Liver (tissue), 9 donors: ENCODE data around the gene PTPRB. TPM values are rescaled to one million over a fixed set of nuclear protein-coding genes. Genes with fewer than 3 reads are reported as not detected.

Experiments used
- DNase-seq: peaks from one replicate; pipeline ENCODE4 v3.0.0-alpha.2; 2017; ENCODE audit warnings: low spot score
- H3K27ac ChIP-seq, 2 donors: one replicate each; pipeline ENCODE4 v1.7.0; 2013; ENCODE audit warnings: inconsistent platforms in 2 of 2, low read length in 2 of 2, control low read depth in 1 of 2, low read depth in 1 of 2, mild to moderate bottlenecking in 1 of 2
- H3K27me3 ChIP-seq, 4 donors: one replicate each; pipeline versions ENCODE4 v1.6.1 to v1.7.0; 2013; ENCODE audit warnings: low read length in 3 of 4, inconsistent platforms in 1 of 4, mild to moderate bottlenecking in 1 of 4, moderate library complexity in 1 of 4; ENCODE audit not compliant: control insufficient read depth in 4 of 4, insufficient read depth in 4 of 4
- H3K36me3 ChIP-seq, 4 donors: one replicate each; pipeline versions ENCODE4 v1.6.1 to v1.7.0; 2013; ENCODE audit warnings: low read length in 3 of 4, mild to moderate bottlenecking in 3 of 4, low read depth in 1 of 4, moderate library complexity in 1 of 4; ENCODE audit not compliant: control insufficient read depth in 4 of 4, insufficient read depth in 3 of 4
- H3K4me1 ChIP-seq, 4 donors: one replicate each; pipeline versions ENCODE4 v1.6.1 to v1.7.0; 2013; ENCODE audit warnings: low read length in 3 of 4, mild to moderate bottlenecking in 3 of 4, moderate library complexity in 1 of 4; ENCODE audit not compliant: control insufficient read depth in 4 of 4, insufficient read depth in 4 of 4
- H3K4me3 ChIP-seq, 3 donors: one replicate each; pipeline versions ENCODE4 v1.6.1 to v1.7.0; 2013; ENCODE audit warnings: low read length in 3 of 3, control low read depth in 1 of 3, low read depth in 1 of 3, mild to moderate bottlenecking in 1 of 3
- H3K9ac ChIP-seq, 2 donors: one replicate each; pipeline ENCODE4 v1.7.0; 2013; ENCODE audit warnings: low read length in 2 of 2, mild to moderate bottlenecking in 2 of 2, moderate library complexity in 2 of 2, control low read depth in 1 of 2, low read depth in 1 of 2
- H3K9me3 ChIP-seq, 4 donors: one replicate each; pipeline versions ENCODE4 v1.6.1 to v1.7.0; 2013; ENCODE audit warnings: low read length in 3 of 4; ENCODE audit not compliant: control insufficient read depth in 4 of 4
- EGR1 ChIP-seq, 2 donors: IDR thresholded peaks; 2 replicates each; pipeline ENCODE4 v1.6.1; 2016 to 2018; ENCODE audit warnings: antibody characterized with exemption in 2 of 2, low read depth in 2 of 2
- FOXA1 ChIP-seq: IDR thresholded peaks from 2 replicates; pipeline ENCODE4 v1.6.1; 2016; ENCODE audit warnings: antibody characterized with exemption
- GABPA ChIP-seq, 2 donors: IDR thresholded peaks in 1 of 2; conservative IDR thresholded peaks in 1 of 2; 2 replicates each; pipeline ENCODE4 v1.6.1; 2016; ENCODE audit warnings: antibody characterized with exemption in 2 of 2, mild to moderate bottlenecking in 1 of 2, moderate library complexity in 1 of 2
- HNF4A ChIP-seq, 2 donors: conservative IDR thresholded peaks; 2 replicates each; pipeline ENCODE4 v1.6.1; 2016; ENCODE audit warnings: antibody characterized with exemption in 2 of 2, mild to moderate bottlenecking in 2 of 2
- NR2F2 ChIP-seq: IDR thresholded peaks from 2 replicates; pipeline ENCODE4 v1.6.1; 2016; ENCODE audit warnings: antibody characterized with exemption
- RAD21 ChIP-seq, 2 donors: IDR thresholded peaks; 2 replicates each; pipeline ENCODE4 v1.6.1; 2016; ENCODE audit warnings: antibody characterized with exemption in 2 of 2, mild to moderate bottlenecking in 2 of 2
- SP1 ChIP-seq: IDR thresholded peaks from 2 replicates; pipeline ENCODE4 v1.6.1; 2018; ENCODE audit warnings: antibody characterized with exemption, mild to moderate bottlenecking
- YY1 ChIP-seq: IDR thresholded peaks from 2 replicates; pipeline ENCODE4 v1.6.1; 2016; ENCODE audit warnings: antibody characterized with exemption, mild to moderate bottlenecking
- WGBS: extraction: QIAGEN DNeasy Blood & Tissue Kit; methylation state at CpG from one replicate; pipeline ENCODE4 v1.1.7; 2013; 5-methylcytosine and 5-hydroxymethylcytosine counted together
- polyA plus RNA-seq, 2 donors: library from polyadenylated mRNA; stranded (reverse) in 1 of 2; unstranded in 1 of 2; fragments of 200-250 nt in 1 of 2; fragments of >200 nt in 1 of 2; fragmentation: Nextera tagmentation in 1 of 2; extraction: Ambion mirVana in 1 of 2; gene quantifications; one replicate each; pipeline versions ENCODE4 v1.2.1 to v1.2.3, GENCODE V29; 2013 to 2015
- total RNA-seq, 2 donors: library from RNA; depleted of rRNA; stranded (reverse); fragments of >200 nt; gene quantifications; one replicate each; pipeline ENCODE4 v1.2.3, GENCODE V29; 2014
- TF ChIP-seq, protein P1 (sequence below): fragments of 150-350 bp; IDR thresholded peaks from 2 replicates; pipeline ENCODE4 v1.5.1; 2017; ENCODE audit warnings: improper control_type of control experiment, low read depth, low read length; ENCODE audit not compliant: missing input control
- TF ChIP-seq, protein P2 (sequence below): IDR thresholded peaks from 2 replicates; pipeline ENCODE4 v1.6.1; 2016; ENCODE audit warnings: antibody characterized with exemption
- TF ChIP-seq, protein P3 (sequence below): IDR thresholded peaks from 2 replicates; pipeline ENCODE4 v1.6.1; 2016; ENCODE audit warnings: antibody characterized with exemption, mild to moderate bottlenecking
- donor health status: healthy.
- donor health status: healthy.
- donor health status: healthy.
- donor health status: healthy.
- donor health status: healthy.

PTPRB gene
- total and polyA plus RNA-seq, 4 donors, result 6.3 to 64.9 (median 8.4) TPM

GRCh38 chr12:70660002-70660604 is 22.9 kb upstream of the PTPRB start:
- no peaks in the 10 kb centered on the region for H3K4me1 ChIP-seq
- no peak overlapping the region for H3K9ac ChIP-seq
- no peak for DNase-seq
- TF ChIP-seq YY1, result no peak
- no peak for TF ChIP-seq RAD21 (IDR thresholded peaks at IDR 0.05)
- no peak for TF ChIP-seq HNF4A (conservative IDR thresholded peaks at IDR 0.05)
- no peaks in the 10 kb centered on the region for H3K36me3 ChIP-seq
- no peak overlapping the region for H3K27ac ChIP-seq
- H3K4me3 ChIP-seq, result no peak overlapping the region
- no peaks in the 10 kb centered on the region for H3K9me3 ChIP-seq
- WGBS, result 98% methylated on average over 5 of the region's 5 CpGs
- no peaks in the 10 kb centered on the region for H3K27me3 ChIP-seq

GRCh38 chr12:70659077-70659606 is 21.9 kb upstream of the PTPRB start:
- Histone ChIP-seq H3K36me3 (no peaks in the 10 kb centered on the region), H3K4me3 (no peak overlapping the region), H3K27ac (no peak overlapping the region), H3K9me3 (no peaks in the 10 kb centered on the region), H3K4me1 (no peaks in the 10 kb centered on the region), H3K27me3 (no peaks in the 10 kb centered on the region), H3K9ac (no peak overlapping the region)
- no peak for TF ChIP-seq FOXA1
- no peak for TF ChIP-seq SP1
- TF ChIP-seq, protein P1, sequence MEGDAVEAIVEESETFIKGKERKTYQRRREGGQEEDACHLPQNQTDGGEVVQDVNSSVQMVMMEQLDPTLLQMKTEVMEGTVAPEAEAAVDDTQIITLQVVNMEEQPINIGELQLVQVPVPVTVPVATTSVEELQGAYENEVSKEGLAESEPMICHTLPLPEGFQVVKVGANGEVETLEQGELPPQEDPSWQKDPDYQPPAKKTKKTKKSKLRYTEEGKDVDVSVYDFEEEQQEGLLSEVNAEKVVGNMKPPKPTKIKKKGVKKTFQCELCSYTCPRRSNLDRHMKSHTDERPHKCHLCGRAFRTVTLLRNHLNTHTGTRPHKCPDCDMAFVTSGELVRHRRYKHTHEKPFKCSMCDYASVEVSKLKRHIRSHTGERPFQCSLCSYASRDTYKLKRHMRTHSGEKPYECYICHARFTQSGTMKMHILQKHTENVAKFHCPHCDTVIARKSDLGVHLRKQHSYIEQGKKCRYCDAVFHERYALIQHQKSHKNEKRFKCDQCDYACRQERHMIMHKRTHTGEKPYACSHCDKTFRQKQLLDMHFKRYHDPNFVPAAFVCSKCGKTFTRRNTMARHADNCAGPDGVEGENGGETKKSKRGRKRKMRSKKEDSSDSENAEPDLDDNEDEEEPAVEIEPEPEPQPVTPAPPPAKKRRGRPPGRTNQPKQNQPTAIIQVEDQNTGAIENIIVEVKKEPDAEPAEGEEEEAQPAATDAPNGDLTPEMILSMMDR, result no peak
- TF ChIP-seq, protein P2, sequence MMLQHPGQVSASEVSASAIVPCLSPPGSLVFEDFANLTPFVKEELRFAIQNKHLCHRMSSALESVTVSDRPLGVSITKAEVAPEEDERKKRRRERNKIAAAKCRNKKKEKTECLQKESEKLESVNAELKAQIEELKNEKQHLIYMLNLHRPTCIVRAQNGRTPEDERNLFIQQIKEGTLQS, result no peak
- no peak for TF ChIP-seq RAD21 (IDR thresholded peaks at IDR 0.05)
- TF ChIP-seq, protein P3, sequence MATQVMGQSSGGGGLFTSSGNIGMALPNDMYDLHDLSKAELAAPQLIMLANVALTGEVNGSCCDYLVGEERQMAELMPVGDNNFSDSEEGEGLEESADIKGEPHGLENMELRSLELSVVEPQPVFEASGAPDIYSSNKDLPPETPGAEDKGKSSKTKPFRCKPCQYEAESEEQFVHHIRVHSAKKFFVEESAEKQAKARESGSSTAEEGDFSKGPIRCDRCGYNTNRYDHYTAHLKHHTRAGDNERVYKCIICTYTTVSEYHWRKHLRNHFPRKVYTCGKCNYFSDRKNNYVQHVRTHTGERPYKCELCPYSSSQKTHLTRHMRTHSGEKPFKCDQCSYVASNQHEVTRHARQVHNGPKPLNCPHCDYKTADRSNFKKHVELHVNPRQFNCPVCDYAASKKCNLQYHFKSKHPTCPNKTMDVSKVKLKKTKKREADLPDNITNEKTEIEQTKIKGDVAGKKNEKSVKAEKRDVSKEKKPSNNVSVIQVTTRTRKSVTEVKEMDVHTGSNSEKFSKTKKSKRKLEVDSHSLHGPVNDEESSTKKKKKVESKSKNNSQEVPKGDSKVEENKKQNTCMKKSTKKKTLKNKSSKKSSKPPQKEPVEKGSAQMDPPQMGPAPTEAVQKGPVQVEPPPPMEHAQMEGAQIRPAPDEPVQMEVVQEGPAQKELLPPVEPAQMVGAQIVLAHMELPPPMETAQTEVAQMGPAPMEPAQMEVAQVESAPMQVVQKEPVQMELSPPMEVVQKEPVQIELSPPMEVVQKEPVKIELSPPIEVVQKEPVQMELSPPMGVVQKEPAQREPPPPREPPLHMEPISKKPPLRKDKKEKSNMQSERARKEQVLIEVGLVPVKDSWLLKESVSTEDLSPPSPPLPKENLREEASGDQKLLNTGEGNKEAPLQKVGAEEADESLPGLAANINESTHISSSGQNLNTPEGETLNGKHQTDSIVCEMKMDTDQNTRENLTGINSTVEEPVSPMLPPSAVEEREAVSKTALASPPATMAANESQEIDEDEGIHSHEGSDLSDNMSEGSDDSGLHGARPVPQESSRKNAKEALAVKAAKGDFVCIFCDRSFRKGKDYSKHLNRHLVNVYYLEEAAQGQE, result no peak
- TF ChIP-seq EGR1 (IDR thresholded peaks at IDR 0.05; ENCODE audit: low read depth in 2 of 2), result no peak
- no peak for TF ChIP-seq GABPA (IDR thresholded peaks at IDR 0.05 in 1 of 2, conservative IDR thresholded peaks at IDR 0.05 in 1 of 2)
- no peak for TF ChIP-seq NR2F2
- WGBS, result 89% methylated on average over 6 of the region's 6 CpGs
- DNase-seq, result no peak
